ENCODE measurements around the gene FUBP3. TPM values are rescaled to one million over a fixed set of nuclear protein-coding genes. Genes with fewer than 3 reads are reported as not detected.

Gene FUBP3
- polyA plus RNA-seq, 1 of the 3 experiments (the other 2 are of a cell fraction) = 55.1 TPM

DNA sequence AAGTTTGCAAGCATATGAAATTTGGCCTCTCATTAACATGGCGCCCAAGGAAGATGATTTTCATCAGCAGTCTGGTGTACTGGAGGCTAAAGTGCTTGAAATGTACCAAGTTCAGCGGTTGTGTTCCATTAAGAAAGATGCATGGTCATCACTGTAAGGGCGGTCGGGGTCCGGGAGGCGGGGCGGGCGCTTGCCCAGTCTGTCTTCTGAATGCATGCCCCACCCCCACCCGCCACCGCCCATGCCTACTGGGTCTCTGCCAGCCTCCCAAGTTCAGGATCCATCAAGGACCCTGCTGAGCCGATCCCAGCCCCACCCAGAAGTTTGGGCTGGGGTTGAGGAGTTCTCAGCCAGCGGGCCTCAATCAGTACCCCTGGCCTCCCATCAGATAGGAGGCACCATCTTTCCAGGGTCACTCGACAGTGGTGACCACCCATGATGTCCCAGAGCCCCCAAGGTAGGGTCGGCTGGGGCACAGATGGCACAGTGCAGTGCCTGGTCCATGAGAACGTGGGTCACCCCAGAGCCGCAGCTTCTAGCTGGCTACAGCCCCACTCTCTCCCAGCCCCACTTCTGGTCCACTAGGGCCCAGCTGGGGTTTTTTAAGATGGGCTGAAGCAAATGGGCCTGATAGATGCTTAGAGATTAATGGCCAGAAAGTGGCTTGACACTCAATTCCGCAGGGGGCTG is 60.6 kb downstream of the FUBP3 start:
- Histone ChIP-seq H3K9me3 (no peaks in the 10 kb centered on the region), H3K79me2 (ENCODE audit: insufficient read depth) (no peaks in the 10 kb centered on the region), H3K4me2 (no peak overlapping the region), H3F3A (replicated peaks; ENCODE audit: insufficient read depth) (no peaks in the 10 kb centered on the region), H3K9me2 (no peaks in the 10 kb centered on the region), H2AFZ (ENCODE audit: low read depth) (no peak overlapping the region), H3K4me1 (ENCODE audit: control insufficient read depth in 1 of 2, insufficient read depth in 2 of 2, low read depth in 1 of 2, low read length in 1 of 2) (no peaks in the 10 kb centered on the region), H3K4me3 (ENCODE audit: low read depth in 2 of 2, low read length in 1 of 2) (no peak overlapping the region), H3K27ac (ENCODE audit: low read depth in 2 of 2, low read length in 1 of 2) (no peak overlapping the region), H4K20me1 (ENCODE audit: insufficient read depth) (no peaks in the 10 kb centered on the region), H3K27me3 (ENCODE audit: insufficient read depth) (no peaks in the 10 kb centered on the region), H3K36me3 (replicated peaks in 1 of 2; ENCODE audit: control insufficient read depth in 1 of 2, insufficient read depth in 2 of 2, low read length in 1 of 2) (peaks cover 4 to 39% of the 10 kb centered on the region in 2 experiments), H3K9ac (no peak overlapping the region)
- WGBS (ENCODE audit: low lambda C conversion rate) = 91% methylated on average over 14 of the region's 17 CpGs
- TF ChIP-seq GABPA (IDR thresholded peaks at IDR 0.05; ENCODE audit: low read depth) = no peak
- no peak for TF ChIP-seq EP300 (IDR thresholded peaks at IDR 0.05; ENCODE audit: borderline replicate concordance in 1 of 2, low read depth in 1 of 2, low read length in 1 of 2)
- TF ChIP-seq SIN3A (IDR thresholded peaks at IDR 0.05; ENCODE audit: borderline replicate concordance, low read depth, low read length) = no peak
- no peak for TF ChIP-seq CHD2 (IDR thresholded peaks at IDR 0.05; ENCODE audit: low read length, partially characterized antibody)
- no peak for TF ChIP-seq GATA2 (CRISPR knock-in tag; IDR thresholded peaks at IDR 0.05)
- no peak for TF ChIP-seq NFIC (IDR thresholded peaks at IDR 0.05; ENCODE audit: borderline replicate concordance)
- no peak for TF ChIP-seq TEAD4 (IDR thresholded peaks at IDR 0.05; ENCODE audit: borderline replicate concordance, insufficient read depth)
- TF ChIP-seq POLR2AphosphoS5 (IDR thresholded peaks at IDR 0.05; ENCODE audit: low read depth, low read length) = no peak
- TF ChIP-seq, protein P1, sequence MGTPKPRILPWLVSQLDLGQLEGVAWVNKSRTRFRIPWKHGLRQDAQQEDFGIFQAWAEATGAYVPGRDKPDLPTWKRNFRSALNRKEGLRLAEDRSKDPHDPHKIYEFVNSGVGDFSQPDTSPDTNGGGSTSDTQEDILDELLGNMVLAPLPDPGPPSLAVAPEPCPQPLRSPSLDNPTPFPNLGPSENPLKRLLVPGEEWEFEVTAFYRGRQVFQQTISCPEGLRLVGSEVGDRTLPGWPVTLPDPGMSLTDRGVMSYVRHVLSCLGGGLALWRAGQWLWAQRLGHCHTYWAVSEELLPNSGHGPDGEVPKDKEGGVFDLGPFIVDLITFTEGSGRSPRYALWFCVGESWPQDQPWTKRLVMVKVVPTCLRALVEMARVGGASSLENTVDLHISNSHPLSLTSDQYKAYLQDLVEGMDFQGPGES (IDR thresholded peaks at IDR 0.05; ENCODE audit: low read depth, low read length) = no peak
- TF ChIP-seq FOXM1 (IDR thresholded peaks at IDR 0.05; ENCODE audit: low read depth) = no peak
- no peak for TF ChIP-seq EZH2phosphoT487 (IDR thresholded peaks at IDR 0.05; ENCODE audit: borderline replicate concordance, low read depth)
- no peak for TF ChIP-seq ELF1 (IDR thresholded peaks at IDR 0.05)
- no peak for TF ChIP-seq TAF1 (IDR thresholded peaks at IDR 0.05; ENCODE audit: borderline replicate concordance, low read depth, low read length)
- TF ChIP-seq FOSL2 (IDR thresholded peaks at IDR 0.05; ENCODE audit: borderline replicate concordance, low read depth) = no peak
- TF ChIP-seq RXRA (IDR thresholded peaks at IDR 0.05; ENCODE audit: borderline replicate concordance, low read depth) = no peak
- TF ChIP-seq YY1 (IDR thresholded peaks at IDR 0.05; ENCODE audit: low read depth) = no peak
- TF ChIP-seq, protein P2, sequence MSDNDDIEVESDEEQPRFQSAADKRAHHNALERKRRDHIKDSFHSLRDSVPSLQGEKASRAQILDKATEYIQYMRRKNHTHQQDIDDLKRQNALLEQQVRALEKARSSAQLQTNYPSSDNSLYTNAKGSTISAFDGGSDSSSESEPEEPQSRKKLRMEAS (IDR thresholded peaks at IDR 0.05; ENCODE audit: low read depth) = no peak
- TF ChIP-seq, protein P3, sequence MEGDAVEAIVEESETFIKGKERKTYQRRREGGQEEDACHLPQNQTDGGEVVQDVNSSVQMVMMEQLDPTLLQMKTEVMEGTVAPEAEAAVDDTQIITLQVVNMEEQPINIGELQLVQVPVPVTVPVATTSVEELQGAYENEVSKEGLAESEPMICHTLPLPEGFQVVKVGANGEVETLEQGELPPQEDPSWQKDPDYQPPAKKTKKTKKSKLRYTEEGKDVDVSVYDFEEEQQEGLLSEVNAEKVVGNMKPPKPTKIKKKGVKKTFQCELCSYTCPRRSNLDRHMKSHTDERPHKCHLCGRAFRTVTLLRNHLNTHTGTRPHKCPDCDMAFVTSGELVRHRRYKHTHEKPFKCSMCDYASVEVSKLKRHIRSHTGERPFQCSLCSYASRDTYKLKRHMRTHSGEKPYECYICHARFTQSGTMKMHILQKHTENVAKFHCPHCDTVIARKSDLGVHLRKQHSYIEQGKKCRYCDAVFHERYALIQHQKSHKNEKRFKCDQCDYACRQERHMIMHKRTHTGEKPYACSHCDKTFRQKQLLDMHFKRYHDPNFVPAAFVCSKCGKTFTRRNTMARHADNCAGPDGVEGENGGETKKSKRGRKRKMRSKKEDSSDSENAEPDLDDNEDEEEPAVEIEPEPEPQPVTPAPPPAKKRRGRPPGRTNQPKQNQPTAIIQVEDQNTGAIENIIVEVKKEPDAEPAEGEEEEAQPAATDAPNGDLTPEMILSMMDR (IDR thresholded peaks at IDR 0.05) = no peak
- TF ChIP-seq, protein P4, sequence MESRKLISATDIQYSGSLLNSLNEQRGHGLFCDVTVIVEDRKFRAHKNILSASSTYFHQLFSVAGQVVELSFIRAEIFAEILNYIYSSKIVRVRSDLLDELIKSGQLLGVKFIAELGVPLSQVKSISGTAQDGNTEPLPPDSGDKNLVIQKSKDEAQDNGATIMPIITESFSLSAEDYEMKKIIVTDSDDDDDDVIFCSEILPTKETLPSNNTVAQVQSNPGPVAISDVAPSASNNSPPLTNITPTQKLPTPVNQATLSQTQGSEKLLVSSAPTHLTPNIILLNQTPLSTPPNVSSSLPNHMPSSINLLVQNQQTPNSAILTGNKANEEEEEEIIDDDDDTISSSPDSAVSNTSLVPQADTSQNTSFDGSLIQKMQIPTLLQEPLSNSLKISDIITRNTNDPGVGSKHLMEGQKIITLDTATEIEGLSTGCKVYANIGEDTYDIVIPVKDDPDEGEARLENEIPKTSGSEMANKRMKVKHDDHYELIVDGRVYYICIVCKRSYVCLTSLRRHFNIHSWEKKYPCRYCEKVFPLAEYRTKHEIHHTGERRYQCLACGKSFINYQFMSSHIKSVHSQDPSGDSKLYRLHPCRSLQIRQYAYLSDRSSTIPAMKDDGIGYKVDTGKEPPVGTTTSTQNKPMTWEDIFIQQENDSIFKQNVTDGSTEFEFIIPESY (IDR thresholded peaks at IDR 0.05; ENCODE audit: borderline replicate concordance, low read depth) = no peak
- no peak for DNase-seq
- POLR2A ChIA-PET = no interaction called here
- CTCF ChIA-PET = interaction anchor here (1.1 kb wide), 1 partner anchor 396 kb away, joined by 3 read pairs; no protein-coding TSS in a partner anchor
